ENCODE measurements around the gene MYBPC3.
"Not testable (repeated sequence)": the region's sequence is repeated elsewhere in the genome, so short reads cannot be mapped to it uniquely, and the experiment has no call there.

The MYBPC3 gene

GRCh38 chr11:47340980-47341775 lies 11.3 kb downstream of the MYBPC3 start:
- no peak for TF ChIP-seq CTCF (IDR thresholded peaks at IDR 0.05; ENCODE audit: low read depth, low read length)
- DNase-seq (ENCODE audit: low read depth in 2 of 2): no peak
- no peak overlapping the region for H3K4me3 ChIP-seq (replicated peaks in 1 of 2; ENCODE audit: low read depth in 2 of 2, low read length in 2 of 2)

GRCh38 chr11:47340010-47340409 lies 12.5 kb downstream of the MYBPC3 start:
- no peak overlapping the region for H3K4me3 ChIP-seq (replicated peaks in 1 of 2; ENCODE audit: low read depth in 2 of 2, low read length in 2 of 2)
- no peak for TF ChIP-seq CTCF (IDR thresholded peaks at IDR 0.05; ENCODE audit: low read depth, low read length)
- DNase-seq (ENCODE audit: low read depth in 2 of 2): no peak

- no peak for TF ChIP-seq CTCF (IDR thresholded peaks at IDR 0.05; ENCODE audit: low read depth, low read length)
- H3K4me3 ChIP-seq (replicated peaks in 1 of 2; ENCODE audit: low read depth in 2 of 2, low read length in 2 of 2): no peak overlapping the region
- no peak for DNase-seq (ENCODE audit: low read depth in 2 of 2)
Measured at GRCh38 chr11:47338396-47339241, 13.9 kb downstream of the MYBPC3 start.

GRCh38 chr11:47337229-47337924 lies 15.1 kb downstream of the MYBPC3 start:
- DNase-seq (ENCODE audit: low read depth in 2 of 2): no peak
- no peak for TF ChIP-seq CTCF (IDR thresholded peaks at IDR 0.05; ENCODE audit: low read depth, low read length)
- no peak overlapping the region for H3K4me3 ChIP-seq (replicated peaks in 1 of 2; ENCODE audit: low read depth in 2 of 2, low read length in 2 of 2)

- TF ChIP-seq CTCF (IDR thresholded peaks at IDR 0.05; ENCODE audit: low read depth, low read length): no peak
- H3K4me3 ChIP-seq (replicated peaks in 1 of 2; ENCODE audit: low read depth in 2 of 2, low read length in 2 of 2): no peak overlapping the region
- DNase-seq (ENCODE audit: low read depth in 2 of 2): no peak
Measured at GRCh38 chr11:47336595-47336994, 15.9 kb downstream of the MYBPC3 start.

GRCh38 chr11:47335733-47336132 lies 16.8 kb downstream of the MYBPC3 start:
- DNase-seq (ENCODE audit: low read depth in 2 of 2): no peak
- no peak for TF ChIP-seq CTCF (IDR thresholded peaks at IDR 0.05; ENCODE audit: low read depth, low read length)
- H3K4me3 ChIP-seq (replicated peaks in 1 of 2; ENCODE audit: low read depth in 2 of 2, low read length in 2 of 2): no peak overlapping the region

- not testable (repeated sequence) for H3K4me3 ChIP-seq (replicated peaks in 1 of 2; ENCODE audit: low read depth in 2 of 2, low read length in 2 of 2); DNase-seq (ENCODE audit: low read depth in 2 of 2)
Measured at GRCh38 chr11:47334699-47335411, 17.6 kb downstream of the MYBPC3 start.
